Measurements from ENCODE around the gene AP1G1.
"Not testable (repeated sequence)": the region's sequence is repeated elsewhere in the genome, so short reads cannot be mapped to it uniquely, and the experiment has no call there.

DNA sequence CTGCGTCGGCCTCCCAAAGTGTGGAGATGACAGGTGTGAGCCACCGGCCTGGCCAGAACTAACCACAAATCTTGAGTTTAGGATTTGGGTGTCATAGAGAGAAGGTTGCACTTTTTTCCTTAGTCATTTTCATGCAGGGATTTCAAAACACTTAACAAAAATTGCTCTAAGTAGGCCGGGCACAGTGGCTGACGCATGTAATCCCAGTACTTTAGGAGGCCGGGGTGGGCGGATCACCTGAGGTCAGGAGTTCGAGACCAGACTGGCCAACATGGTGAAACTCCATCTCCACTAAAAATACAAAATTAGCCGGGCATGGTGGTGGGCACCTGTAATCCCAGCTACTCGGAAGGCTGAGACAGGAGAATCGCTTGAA lies 1.5 kb upstream of the AP1G1 start:
- TF ChIP-seq CTCF (conservative IDR thresholded peaks at IDR 0.05 in 1 of 2, IDR thresholded peaks at IDR 0.05 in 1 of 2; ENCODE audit: low read depth in 1 of 2, low read length in 2 of 2); EZH2 (IDR thresholded peaks at IDR 0.05; ENCODE audit: low read length, missing control alignments): not testable (repeated sequence)
